ENCODE results near the gene RPS15A.
"Not testable (repeated sequence)": the region's sequence is repeated elsewhere in the genome, so short reads cannot be mapped to it uniquely, and the experiment has no call there.

The RPS15A gene

DNA sequence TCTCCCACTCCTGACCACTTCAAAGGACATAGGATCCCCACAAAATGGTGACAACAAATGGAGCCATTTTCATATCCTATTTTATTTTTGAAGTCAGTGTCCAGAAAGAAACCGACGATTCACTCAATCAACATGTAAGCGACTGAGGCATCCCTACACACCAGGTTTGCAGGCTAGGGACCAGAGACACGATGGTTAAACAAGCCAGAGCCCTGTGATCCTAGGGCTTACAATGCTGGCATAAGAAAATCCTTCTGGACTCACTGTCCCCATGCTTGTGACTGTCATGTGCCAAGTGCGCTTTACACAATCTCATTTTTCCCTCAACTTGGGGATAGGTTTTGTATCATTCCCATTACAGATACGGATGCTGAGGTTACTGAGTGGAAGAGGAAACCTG lies 8.9 kb downstream of the RPS15A start:
- not testable (repeated sequence) for H3K27me3 Mint-ChIP-seq
- Mint-ChIP-seq H3K4me1 (peaks cover 22% of the 10 kb centered on the region), H3K36me3 (peaks cover 42% of the 10 kb centered on the region)

GRCh38 chr16:18780460-18781026 lies 9.6 kb downstream of the RPS15A start:
- not testable (repeated sequence) for H3K27ac Mint-ChIP-seq, H3K9me3 Mint-ChIP-seq, ATAC-seq, H3K27me3 Mint-ChIP-seq, H3K4me3 Mint-ChIP-seq
- Mint-ChIP-seq H3K36me3 (peaks cover 38% of the 10 kb centered on the region), H3K4me1 (peaks cover 15% of the 10 kb centered on the region)

More for the DNA sequence above, 8.9 kb downstream of the RPS15A start:
- not testable (repeated sequence) for ATAC-seq, H3K4me3 Mint-ChIP-seq, H3K9me3 Mint-ChIP-seq, H3K27ac Mint-ChIP-seq

GRCh38 chr16:18777664-18778063 lies 12.5 kb downstream of the RPS15A start:
- not testable (repeated sequence) for H3K27me3 Mint-ChIP-seq, ATAC-seq, H3K9me3 Mint-ChIP-seq, H3K4me1 Mint-ChIP-seq, H3K4me3 Mint-ChIP-seq, H3K27ac Mint-ChIP-seq
- H3K36me3 Mint-ChIP-seq, result peaks cover 11% of the 10 kb centered on the region

DNA sequence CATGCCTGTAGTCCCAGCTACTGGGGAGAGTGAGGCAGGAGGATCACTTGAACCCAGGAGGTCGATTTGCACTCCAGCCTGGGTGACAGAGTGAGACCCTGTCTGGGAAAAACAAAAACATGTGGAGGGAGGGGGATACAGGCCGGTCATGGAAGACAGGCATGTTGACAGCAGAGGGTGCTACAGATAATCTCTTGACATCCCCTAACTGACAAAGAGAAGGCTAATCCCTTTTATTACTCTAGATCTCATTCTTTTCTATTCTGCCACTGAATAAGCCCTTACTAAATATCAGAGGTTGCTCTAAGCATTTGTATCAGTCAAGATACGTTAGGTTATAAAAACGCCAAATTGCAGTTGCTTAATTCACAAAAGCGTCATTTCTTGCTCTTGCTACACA lies 13.8 kb downstream of the RPS15A start:
- H3K4me1 Mint-ChIP-seq, H3K27ac Mint-ChIP-seq, H3K4me3 Mint-ChIP-seq, H3K27me3 Mint-ChIP-seq, H3K9me3 Mint-ChIP-seq, ATAC-seq: not testable (repeated sequence)
- H3K36me3 Mint-ChIP-seq, result peaks cover 11% of the 10 kb centered on the region

DNA sequence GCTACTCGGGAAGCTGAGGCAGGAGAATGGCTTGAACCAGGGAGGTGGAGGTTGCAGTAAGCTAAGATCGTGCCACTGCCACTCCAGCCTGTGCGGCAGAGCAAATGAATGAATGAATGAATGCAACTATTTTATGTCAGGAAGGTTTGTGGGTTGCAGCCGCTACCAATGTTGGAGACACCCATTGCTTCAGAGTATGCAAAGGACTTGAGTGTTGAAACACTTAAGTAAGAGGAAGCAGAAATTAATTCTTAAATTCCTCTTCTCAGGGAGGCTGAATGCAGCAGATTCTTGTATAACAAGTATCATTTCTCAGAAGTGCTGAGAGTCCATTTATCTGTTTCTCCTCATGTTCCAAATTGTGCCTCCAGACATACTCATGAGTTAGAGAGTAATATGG lies 15.5 kb downstream of the RPS15A start:
- H3K4me3 Mint-ChIP-seq, H3K9me3 Mint-ChIP-seq, H3K27ac Mint-ChIP-seq: not testable (repeated sequence)

GRCh38 chr16:18772171-18772570 lies 18.0 kb downstream of the RPS15A start:
- not testable (repeated sequence) for H3K4me1 Mint-ChIP-seq, H3K27me3 Mint-ChIP-seq, ATAC-seq, H3K9me3 Mint-ChIP-seq, H3K4me3 Mint-ChIP-seq, H3K27ac Mint-ChIP-seq
- H3K36me3 Mint-ChIP-seq, result peaks cover 12% of the 10 kb centered on the region

More for the DNA sequence above, 15.5 kb downstream of the RPS15A start:
- H3K4me1 Mint-ChIP-seq, ATAC-seq, H3K27me3 Mint-ChIP-seq: not testable (repeated sequence)
- H3K36me3 Mint-ChIP-seq, result peaks cover 18% of the 10 kb centered on the region

- peak overlapping the region; percentile 47 for H3K27ac Mint-ChIP-seq
- H3K9me3 Mint-ChIP-seq, H3K36me3 Mint-ChIP-seq, H3K27me3 Mint-ChIP-seq, H3K4me3 Mint-ChIP-seq, H3K4me1 Mint-ChIP-seq: not testable (repeated sequence)
- ATAC-seq, result peak; percentile 74
Measured at GRCh38 chr16:18770336-18770962, 19.7 kb downstream of the RPS15A start.

DNA sequence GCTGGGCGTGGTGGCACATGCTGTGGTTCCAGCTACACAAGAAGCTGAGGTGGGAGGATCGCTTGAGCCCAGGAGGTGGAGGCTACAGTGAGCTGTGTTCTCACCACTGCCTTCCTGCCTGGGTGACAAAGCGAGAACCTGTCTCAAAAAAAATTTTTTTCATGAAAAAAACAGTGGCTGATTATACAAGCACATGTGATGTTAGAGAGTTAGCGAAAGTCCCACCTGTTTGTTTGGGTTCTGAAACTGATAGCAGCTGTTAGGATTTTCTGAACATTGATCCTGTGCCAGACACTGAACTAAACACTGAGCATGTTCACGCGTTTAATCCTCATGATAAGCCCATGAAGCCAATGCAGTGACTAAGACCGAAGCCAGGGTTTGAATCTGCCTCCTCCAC lies 22.9 kb downstream of the RPS15A start:
- H3K9me3 Mint-ChIP-seq, H3K27ac Mint-ChIP-seq, ATAC-seq, H3K36me3 Mint-ChIP-seq, H3K4me3 Mint-ChIP-seq, H3K4me1 Mint-ChIP-seq, H3K27me3 Mint-ChIP-seq: not testable (repeated sequence)

GRCh38 chr16:18762713-18763112 lies 27.4 kb downstream of the RPS15A start:
- not testable (repeated sequence) for H3K36me3 Mint-ChIP-seq, H3K4me3 Mint-ChIP-seq, ATAC-seq, H3K9me3 Mint-ChIP-seq, H3K27ac Mint-ChIP-seq
- peaks cover 11% of the 10 kb centered on the region for H3K27me3 Mint-ChIP-seq
- H3K4me1 Mint-ChIP-seq, result peaks cover 17% of the 10 kb centered on the region

DNA sequence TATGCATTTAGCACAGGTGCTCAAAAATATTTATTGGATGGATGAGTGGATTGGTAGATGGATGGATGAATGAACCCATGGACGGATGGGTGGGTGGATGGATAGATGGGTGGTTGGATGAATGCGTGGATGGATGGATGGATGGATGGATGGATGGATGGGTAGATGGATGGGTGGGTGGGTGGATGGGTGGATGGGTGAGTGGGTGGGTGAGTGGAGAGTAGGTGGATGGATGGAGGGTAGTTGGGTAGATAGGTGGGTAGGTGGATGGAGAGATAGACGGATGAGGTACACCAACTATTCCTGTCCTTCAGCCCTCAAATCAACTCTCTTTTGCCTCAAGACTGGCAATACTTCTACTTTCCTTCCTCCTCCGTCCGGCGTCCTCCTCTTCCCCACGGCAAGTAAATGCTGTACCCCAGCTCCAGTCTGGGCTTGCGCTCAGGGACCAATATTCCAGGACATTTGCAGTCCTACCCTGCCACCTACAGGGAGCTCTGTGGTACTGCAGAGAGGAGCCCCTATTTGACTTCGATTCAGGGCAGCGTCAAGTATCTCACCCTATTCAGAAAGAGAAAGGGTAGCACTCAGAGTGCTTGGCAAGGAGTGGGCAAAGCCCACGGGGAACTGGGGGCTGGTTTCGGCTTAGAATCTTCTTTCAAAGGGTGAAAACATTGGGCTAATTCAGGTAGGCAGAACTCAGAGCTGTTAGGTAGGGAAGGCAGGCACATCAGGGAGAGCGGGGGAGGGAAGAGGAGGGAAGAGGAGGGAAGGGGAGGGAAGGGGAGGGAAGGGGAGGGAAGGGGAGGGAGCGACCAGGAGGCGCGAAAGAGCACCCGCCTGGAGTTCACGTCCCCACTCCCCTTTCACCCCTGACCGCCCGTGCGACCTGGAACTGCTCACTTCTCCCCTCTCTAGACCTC lies 30.3 kb downstream of the RPS15A start:
- H3K36me3 Mint-ChIP-seq, H3K4me3 Mint-ChIP-seq, H3K27ac Mint-ChIP-seq, H3K9me3 Mint-ChIP-seq: not testable (repeated sequence)
- H3K27me3 Mint-ChIP-seq, result peaks cover 11% of the 10 kb centered on the region
- H3K4me1 Mint-ChIP-seq, result peaks cover 30% of the 10 kb centered on the region
- ATAC-seq, result peak; percentile 82

GRCh38 chr16:18757960-18758660 lies 32.0 kb downstream of the RPS15A start:
- not testable (repeated sequence) for H3K4me3 Mint-ChIP-seq, H3K36me3 Mint-ChIP-seq, H3K27ac Mint-ChIP-seq, H3K9me3 Mint-ChIP-seq
- H3K4me1 Mint-ChIP-seq, result peaks cover 30% of the 10 kb centered on the region
- H3K27me3 Mint-ChIP-seq, result peaks cover 11% of the 10 kb centered on the region
- peak; percentile 81 for ATAC-seq

- Mint-ChIP-seq H3K27ac (peak overlapping the region; percentile 53), H3K27me3 (peaks cover 11% of the 10 kb centered on the region), H3K4me1 (peaks cover 30% of the 10 kb centered on the region)
- not testable (repeated sequence) for H3K36me3 Mint-ChIP-seq, H3K9me3 Mint-ChIP-seq, ATAC-seq, H3K4me3 Mint-ChIP-seq
Measured at GRCh38 chr16:18756639-18757038, 33.5 kb downstream of the RPS15A start.

DNA sequence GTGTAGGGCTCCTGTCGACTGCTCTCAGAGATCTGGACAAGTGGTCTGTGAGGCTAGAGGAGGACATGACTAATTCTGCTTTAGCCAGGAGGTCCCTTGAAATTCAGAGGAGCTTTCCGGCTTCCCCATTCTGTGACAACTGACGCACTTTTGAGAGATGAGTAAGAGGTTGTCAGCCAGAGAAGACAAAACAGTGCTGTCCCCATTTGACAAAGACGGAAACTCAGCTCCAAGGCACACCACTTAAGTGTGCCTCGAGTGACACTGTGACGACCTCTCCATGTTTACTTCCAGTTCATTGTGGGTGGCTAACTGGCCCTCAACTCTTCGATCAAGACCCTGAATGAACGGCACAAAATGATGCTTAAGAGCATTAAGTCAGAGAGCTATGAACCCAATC lies 47.3 kb downstream of the RPS15A start:
- not testable (repeated sequence) for H3K27ac Mint-ChIP-seq, H3K36me3 Mint-ChIP-seq, H3K4me3 Mint-ChIP-seq, H3K4me1 Mint-ChIP-seq, H3K9me3 Mint-ChIP-seq, H3K27me3 Mint-ChIP-seq
- ATAC-seq, result peak; percentile 34

GRCh38 chr16:18740027-18740426 lies 50.1 kb downstream of the RPS15A start:
- H3K27ac Mint-ChIP-seq, ATAC-seq, H3K4me1 Mint-ChIP-seq, H3K9me3 Mint-ChIP-seq, H3K36me3 Mint-ChIP-seq, H3K27me3 Mint-ChIP-seq, H3K4me3 Mint-ChIP-seq: not testable (repeated sequence)

DNA sequence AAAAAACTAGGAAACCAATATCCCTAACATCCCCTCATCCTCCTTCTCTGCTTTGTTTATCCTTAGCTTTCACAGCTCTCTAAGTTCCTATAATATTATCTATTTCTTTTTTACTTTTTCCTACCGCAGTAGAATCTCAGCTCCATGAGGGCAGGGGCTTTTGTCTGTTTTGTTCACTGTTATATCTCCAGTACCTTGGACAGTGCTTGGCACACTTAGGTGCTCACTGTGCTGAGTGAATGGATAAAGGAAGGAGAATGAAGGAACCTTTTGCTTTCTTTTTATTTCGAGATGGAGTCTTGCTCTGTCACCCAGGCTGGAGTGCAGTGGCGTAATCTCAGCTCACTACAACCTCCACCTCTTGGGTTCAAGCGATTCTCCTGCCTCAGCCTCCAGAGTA lies 51.4 kb downstream of the RPS15A start:
- ATAC-seq, H3K27me3 Mint-ChIP-seq, H3K27ac Mint-ChIP-seq, H3K4me1 Mint-ChIP-seq, H3K36me3 Mint-ChIP-seq, H3K4me3 Mint-ChIP-seq, H3K9me3 Mint-ChIP-seq: not testable (repeated sequence)

Data from stimulated activated memory B cell treated with anti-CD40 and anti-IgM and Interleukin-4, amounts not matched to agents 10 μg/mL and 1 μg/mL and 100 μg/mL, for 72 hours (primary cell).